Measurements from ENCODE around the gene RAB25. TPM values are rescaled to one million over a fixed set of nuclear protein-coding genes. Genes with fewer than 3 reads are reported as not detected.
A peak's percentile ranks its signal among the peaks of the same experiment; 100 is the strongest.

Gene RAB25
- total RNA-seq, 2 experiments from 2014 or later = not detected

GRCh38 chr1:156021954-156022353 lies 39.0 kb upstream of the RAB25 start:
- H4K20me1 ChIP-seq (ENCODE audit: insufficient read depth, low read length) = no peaks in the 10 kb centered on the region
- no peaks in the 10 kb centered on the region for H3K9me2 ChIP-seq (ENCODE audit: insufficient read depth, low read length)
- peaks cover 16% of the 10 kb centered on the region; the same call in 1 of the 2 replicates for H3K79me2 ChIP-seq (ENCODE audit: insufficient read depth, low read depth, low read length)
- intact Hi-C loops (cut with micrococcal nuclease; ENCODE audit: unreplicated experiment) = loop anchor here (2.0 kb wide), 1 partner anchor 33 kb away; the partner anchor contains the start of gene LAMTOR2
- peaks cover 11% of the 10 kb centered on the region for H3K4me1 ChIP-seq (ENCODE audit: insufficient read depth, low read length, poor library complexity, severe bottlenecking)
- CTCF ChIA-PET (ENCODE audit: unreplicated experiment) = no interaction called here
- no peak overlapping the region for H2AFZ ChIP-seq (ENCODE audit: low read length)
- no peaks in the 10 kb centered on the region for H3K9me3 ChIP-seq (ENCODE audit: low read length)
- no peak overlapping the region for H3K27ac ChIP-seq (ENCODE audit: low read depth, low read length, poor library complexity, severe bottlenecking)
- BruUV-seq (replicated peaks) = no TSS peak
- TF ChIP-seq EZH2phosphoT487 (IDR thresholded peaks at IDR 0.05; ENCODE audit: borderline replicate concordance, low read depth, low read length) = no peak
- TF ChIP-seq CTCF (conservative IDR thresholded peaks at IDR 0.05; ENCODE audit: low read length) = no peak
- H3K36me3 ChIP-seq (ENCODE audit: insufficient read depth, low read length) = peaks cover 28% of the 10 kb centered on the region
- H3K4me3 ChIP-seq (ENCODE audit: low read depth, low read length, poor library complexity, severe bottlenecking) = no peak overlapping the region
- no peak overlapping the region for H3K4me2 ChIP-seq (ENCODE audit: low read length)
- POLR2A ChIA-PET = interaction anchor here (1.2 to 2.3 kb wide), 2 partner anchors 9 to 18 kb away, joined by 5 read pairs; no protein-coding TSS in a partner anchor
- DNase-seq (ENCODE audit: low spot score) = no peak

GRCh38 chr1:156024801-156025200 lies 36.2 kb upstream of the RAB25 start:
- POLR2A ChIA-PET = no interaction called here
- Histone ChIP-seq H3K4me3 (ENCODE audit: low read depth, low read length, poor library complexity, severe bottlenecking) (no peak overlapping the region), H3K4me1 (ENCODE audit: insufficient read depth, low read length, poor library complexity, severe bottlenecking) (peaks cover 9% of the 10 kb centered on the region), H3K9me3 (ENCODE audit: low read length) (no peaks in the 10 kb centered on the region), H3K9me2 (ENCODE audit: insufficient read depth, low read length) (no peaks in the 10 kb centered on the region), H3K36me3 (ENCODE audit: insufficient read depth, low read length) (no peaks in the 10 kb centered on the region), H3K27ac (ENCODE audit: low read depth, low read length, poor library complexity, severe bottlenecking) (no peak overlapping the region), H3K4me2 (ENCODE audit: low read length) (no peak overlapping the region), H4K20me1 (ENCODE audit: insufficient read depth, low read length) (no peaks in the 10 kb centered on the region), H3K79me2 (ENCODE audit: insufficient read depth, low read depth, low read length) (peaks cover 6% of the 10 kb centered on the region; the same call in 1 of the 2 replicates), H2AFZ (ENCODE audit: low read length) (no peak overlapping the region)
- BruUV-seq (replicated peaks) = no TSS peak
- TF ChIP-seq CTCF (conservative IDR thresholded peaks at IDR 0.05; ENCODE audit: low read length) (no peak), EZH2phosphoT487 (IDR thresholded peaks at IDR 0.05; ENCODE audit: borderline replicate concordance, low read depth, low read length) (no peak)
- intact Hi-C loops (cut with micrococcal nuclease; ENCODE audit: unreplicated experiment) = no loop called here
- DNase-seq (ENCODE audit: low spot score) = no peak
- CTCF ChIA-PET (ENCODE audit: unreplicated experiment) = no interaction called here

- H4K20me1 ChIP-seq (ENCODE audit: insufficient read depth, low read length) = no peaks in the 10 kb centered on the region
- no peak overlapping the region for H3K27ac ChIP-seq (ENCODE audit: low read depth, low read length, poor library complexity, severe bottlenecking)
- intact Hi-C loops (cut with micrococcal nuclease; ENCODE audit: unreplicated experiment) = no loop called here
- peak; percentile 58 for DNase-seq (ENCODE audit: low spot score)
- ChIA-PET POLR2A (interaction anchor here (0.7 kb wide), 1 partner anchor 471 kb away, joined by 3 read pairs; no protein-coding TSS in a partner anchor), CTCF (ENCODE audit: unreplicated experiment) (interaction anchor here (0.5 kb wide), 1 partner anchor 28 kb away, joined by 7 read pairs; the partner anchor contains the start of gene UBQLN4)
- no peaks in the 10 kb centered on the region for H3K9me3 ChIP-seq (ENCODE audit: low read length)
- H3K79me2 ChIP-seq (ENCODE audit: insufficient read depth, low read depth, low read length) = no peaks in the 10 kb centered on the region
- BruUV-seq (replicated peaks) = no TSS peak
- no peaks in the 10 kb centered on the region for H3K9me2 ChIP-seq (ENCODE audit: insufficient read depth, low read length)
- no peaks in the 10 kb centered on the region for H3K36me3 ChIP-seq (ENCODE audit: insufficient read depth, low read length)
- peak overlapping the region; percentile 3; the same call in 1 of the 2 replicates for H3K4me2 ChIP-seq (ENCODE audit: low read length)
- H3K4me3 ChIP-seq (ENCODE audit: low read depth, low read length, poor library complexity, severe bottlenecking) = no peak overlapping the region
- peak; percentile 72 for TF ChIP-seq CTCF (conservative IDR thresholded peaks at IDR 0.05; ENCODE audit: low read length)
- TF ChIP-seq EZH2phosphoT487 (IDR thresholded peaks at IDR 0.05; ENCODE audit: borderline replicate concordance, low read depth, low read length) = no peak
- peaks cover 4% of the 10 kb centered on the region for H3K4me1 ChIP-seq (ENCODE audit: insufficient read depth, low read length, poor library complexity, severe bottlenecking)
- H2AFZ ChIP-seq (ENCODE audit: low read length) = no peak overlapping the region
Observed at GRCh38 chr1:156025876-156026275, 35.1 kb upstream of the RAB25 start.
